GM12878 (cell line): ENCODE data around the gene ANXA2R. TPM values are rescaled to one million over a fixed set of nuclear protein-coding genes. Genes with fewer than 3 reads are reported as not detected.

ENCODE experiments used
- CREB1 ChIP-seq: IDR thresholded peaks from 2 replicates; pipeline ENCODE4 v1.6.1; 2012; ENCODE audit warnings: low read depth, mild to moderate bottlenecking, inconsistent platforms
- DPF2 ChIP-seq: fragments of 450-650 bp; IDR thresholded peaks from 2 replicates; pipeline ENCODE4 v1.6.1; 2017; ENCODE audit warnings: mild to moderate bottlenecking
- ELK1 ChIP-seq: IDR thresholded peaks from 2 replicates; pipeline ENCODE4 v1.6.1; 2012; ENCODE audit warnings: low read depth, low read length, improper control_type of control experiment
- KAT2A ChIP-seq: conservative IDR thresholded peaks from 2 replicates; pipeline ENCODE4 v1.6.1; 2011; ENCODE audit warnings: low read depth, low read length; ENCODE audit not compliant: control insufficient read depth
- NBN ChIP-seq: fragments of 450-650 bp; IDR thresholded peaks from 2 replicates; pipeline ENCODE4 v1.6.1; 2016
- NR2F1 ChIP-seq: fragments of 450-650 bp; conservative IDR thresholded peaks from 2 replicates; pipeline ENCODE4 v1.6.1; 2017; ENCODE audit warnings: mild to moderate bottlenecking
- SIX5 ChIP-seq: IDR thresholded peaks from 2 replicates; pipeline ENCODE4 v1.6.1; 2011; ENCODE audit warnings: mild to moderate bottlenecking, low read depth, low read length, moderate library complexity; ENCODE audit not compliant: severe bottlenecking
- SREBF2 ChIP-seq: IDR thresholded peaks from 2 replicates; pipeline ENCODE4 v1.6.1; 2012; ENCODE audit warnings: mild to moderate bottlenecking, low read length
- SUZ12 ChIP-seq: fragments of 200-600 bp; sonication (generic); IDR thresholded peaks from one replicate; pipeline ENCODE4 v1.6.1; 2018; ENCODE audit warnings: antibody characterized with exemption, mild to moderate bottlenecking; ENCODE audit not compliant: unreplicated experiment
- TBL1XR1 ChIP-seq: IDR thresholded peaks from 2 replicates; pipeline ENCODE4 v1.6.1; 2012; ENCODE audit warnings: low read depth, low read length, improper control_type of control experiment
- ZBED1 ChIP-seq: IDR thresholded peaks from 2 replicates; pipeline ENCODE4 v1.6.1; 2016; ENCODE audit warnings: borderline replicate concordance
- ZBTB33 ChIP-seq: fragments of 450-650 bp; IDR thresholded peaks from 2 replicates; pipeline ENCODE4 v1.6.1; 2017; ENCODE audit warnings: mild to moderate bottlenecking
- polyA plus RNA-seq, 11 experiments: library from polyadenylated mRNA; depleted of rRNA in 4 of 11; unstranded in 6 of 11; stranded (reverse) in 5 of 11; fragments of >200 nt; fragmentation: Nextera tagmentation in 4 of 11; fragmentation: Illumina TruSeq in 1 of 11; extraction: Ambion mirVana in 4 of 11; extraction: Trizol in 1 of 11; gene quantifications; 1 replicate in 1 of 11; 2 replicates in 10 of 11; pipeline versions ENCODE4 v1.2.1 to v1.2.3, GENCODE V29; 2011 to 2016; ENCODE audit warnings: inconsistent platforms in 2 of 11, missing spikeins in 2 of 11, low read depth in 1 of 11
- total RNA-seq, 4 experiments: library from RNA; depleted of rRNA in 3 of 4; stranded (reverse); fragments of >200 nt in 3 of 4; fragmentation: Illumina TruSeq in 1 of 4; extraction: Trizol in 1 of 4; gene quantifications; 2 replicates each; pipeline versions ENCODE4 v1.2.1 to v1.2.3, GENCODE V29; 2013 to 2021
- TF ChIP-seq, protein P1 (sequence below): IDR thresholded peaks from 2 replicates; pipeline ENCODE4 v1.6.1; 2012; ENCODE audit warnings: mild to moderate bottlenecking, low read depth, low read length
- TF ChIP-seq, protein P2 (sequence below): fragments of 450-650 bp; IDR thresholded peaks from 2 replicates; pipeline ENCODE4 v1.6.1; 2018; ENCODE audit warnings: borderline replicate concordance, mild to moderate bottlenecking; ENCODE audit not compliant: partially characterized antibody
- TF ChIP-seq, protein P3 (sequence below), 3 experiments: IDR thresholded peaks in 2 of 3; conservative IDR thresholded peaks in 1 of 3; 2 replicates each; pipeline ENCODE4 v1.5.1; 2011; ENCODE audit warnings: low read depth in 3 of 3, low read length in 3 of 3, mild to moderate bottlenecking in 3 of 3, control low read depth in 2 of 3, moderate library complexity in 2 of 3, inconsistent platforms in 1 of 3, mixed read lengths in 1 of 3; ENCODE audit not compliant: control insufficient read depth in 2 of 3, insufficient read depth in 1 of 3; ENCODE audit errors: extremely low read depth in 1 of 3

Gene ANXA2R
- total and polyA plus RNA-seq, 10 of the 15 experiments (the other 5 are each of a cell fraction or from before 2014, with no cell fraction given) = 2.3 to 7.8 (median 4.4) TPM

DNA sequence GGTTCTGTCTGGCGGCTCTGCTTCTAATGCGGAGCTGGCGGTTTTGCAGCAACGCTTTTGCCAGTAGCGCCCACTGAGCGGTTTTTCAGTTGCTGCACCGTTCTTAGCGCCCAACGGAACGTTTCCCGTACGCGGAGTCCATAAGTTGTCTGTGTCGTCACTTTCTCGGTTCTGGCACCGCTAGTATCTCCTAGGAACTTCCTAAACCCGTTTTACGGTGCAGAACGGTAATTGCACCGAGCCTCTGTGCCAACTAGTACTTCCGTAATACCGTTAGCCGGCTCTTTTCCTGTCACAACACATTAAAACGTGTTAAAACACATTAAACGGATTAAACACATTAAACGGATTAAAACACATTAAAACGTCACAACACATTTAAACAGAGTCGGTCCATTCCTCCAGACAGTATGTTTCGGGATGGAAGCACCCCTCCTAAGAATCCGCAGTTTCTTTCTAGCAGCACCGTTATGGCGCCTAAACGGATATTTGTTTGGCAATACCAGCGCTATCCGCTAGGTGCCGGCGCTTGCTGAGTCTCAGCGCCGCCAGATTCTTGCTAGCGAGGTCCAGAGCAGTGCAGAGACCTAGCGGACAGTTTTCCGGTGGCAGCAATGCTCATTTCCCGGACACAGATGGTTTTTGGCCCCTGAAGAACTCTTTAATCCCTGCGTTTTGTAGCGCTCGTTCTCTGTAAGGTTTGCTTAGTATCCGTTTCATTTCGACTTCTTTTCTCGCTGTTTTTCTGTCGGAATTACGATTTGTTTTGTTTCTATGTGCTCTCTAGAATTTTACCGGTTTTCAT, 45.4 kb downstream of the ANXA2R start (continued):
- TF ChIP-seq, protein P1, sequence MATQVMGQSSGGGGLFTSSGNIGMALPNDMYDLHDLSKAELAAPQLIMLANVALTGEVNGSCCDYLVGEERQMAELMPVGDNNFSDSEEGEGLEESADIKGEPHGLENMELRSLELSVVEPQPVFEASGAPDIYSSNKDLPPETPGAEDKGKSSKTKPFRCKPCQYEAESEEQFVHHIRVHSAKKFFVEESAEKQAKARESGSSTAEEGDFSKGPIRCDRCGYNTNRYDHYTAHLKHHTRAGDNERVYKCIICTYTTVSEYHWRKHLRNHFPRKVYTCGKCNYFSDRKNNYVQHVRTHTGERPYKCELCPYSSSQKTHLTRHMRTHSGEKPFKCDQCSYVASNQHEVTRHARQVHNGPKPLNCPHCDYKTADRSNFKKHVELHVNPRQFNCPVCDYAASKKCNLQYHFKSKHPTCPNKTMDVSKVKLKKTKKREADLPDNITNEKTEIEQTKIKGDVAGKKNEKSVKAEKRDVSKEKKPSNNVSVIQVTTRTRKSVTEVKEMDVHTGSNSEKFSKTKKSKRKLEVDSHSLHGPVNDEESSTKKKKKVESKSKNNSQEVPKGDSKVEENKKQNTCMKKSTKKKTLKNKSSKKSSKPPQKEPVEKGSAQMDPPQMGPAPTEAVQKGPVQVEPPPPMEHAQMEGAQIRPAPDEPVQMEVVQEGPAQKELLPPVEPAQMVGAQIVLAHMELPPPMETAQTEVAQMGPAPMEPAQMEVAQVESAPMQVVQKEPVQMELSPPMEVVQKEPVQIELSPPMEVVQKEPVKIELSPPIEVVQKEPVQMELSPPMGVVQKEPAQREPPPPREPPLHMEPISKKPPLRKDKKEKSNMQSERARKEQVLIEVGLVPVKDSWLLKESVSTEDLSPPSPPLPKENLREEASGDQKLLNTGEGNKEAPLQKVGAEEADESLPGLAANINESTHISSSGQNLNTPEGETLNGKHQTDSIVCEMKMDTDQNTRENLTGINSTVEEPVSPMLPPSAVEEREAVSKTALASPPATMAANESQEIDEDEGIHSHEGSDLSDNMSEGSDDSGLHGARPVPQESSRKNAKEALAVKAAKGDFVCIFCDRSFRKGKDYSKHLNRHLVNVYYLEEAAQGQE = no peak
- TF ChIP-seq SUZ12 = no peak
- peak; percentile 31; the same call in 1 of the 2 replicates for TF ChIP-seq TBL1XR1
- TF ChIP-seq, protein P2, sequence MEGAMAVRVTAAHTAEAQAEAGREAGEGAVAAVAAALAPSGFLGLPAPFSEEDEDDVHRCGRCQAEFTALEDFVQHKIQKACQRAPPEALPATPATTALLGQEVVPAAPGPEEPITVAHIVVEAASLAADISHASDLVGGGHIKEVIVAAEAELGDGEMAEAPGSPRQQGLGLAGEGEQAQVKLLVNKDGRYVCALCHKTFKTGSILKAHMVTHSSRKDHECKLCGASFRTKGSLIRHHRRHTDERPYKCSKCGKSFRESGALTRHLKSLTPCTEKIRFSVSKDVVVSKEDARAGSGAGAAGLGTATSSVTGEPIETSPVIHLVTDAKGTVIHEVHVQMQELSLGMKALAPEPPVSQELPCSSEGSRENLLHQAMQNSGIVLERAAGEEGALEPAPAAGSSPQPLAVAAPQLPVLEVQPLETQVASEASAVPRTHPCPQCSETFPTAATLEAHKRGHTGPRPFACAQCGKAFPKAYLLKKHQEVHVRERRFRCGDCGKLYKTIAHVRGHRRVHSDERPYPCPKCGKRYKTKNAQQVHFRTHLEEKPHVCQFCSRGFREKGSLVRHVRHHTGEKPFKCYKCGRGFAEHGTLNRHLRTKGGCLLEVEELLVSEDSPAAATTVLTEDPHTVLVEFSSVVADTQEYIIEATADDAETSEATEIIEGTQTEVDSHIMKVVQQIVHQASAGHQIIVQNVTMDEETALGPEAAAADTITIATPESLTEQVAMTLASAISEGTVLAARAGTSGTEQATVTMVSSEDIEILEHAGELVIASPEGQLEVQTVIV = no peak
- TF ChIP-seq SREBF2 = no peak
- no peak for TF ChIP-seq SIX5
- 0 out of 2 replicates have a peak, but pooled peaks have one; percentile 30 for TF ChIP-seq DPF2
- TF ChIP-seq NBN = peak; percentile 81
- no peak for TF ChIP-seq ELK1
- TF ChIP-seq KAT2A = no peak
- TF ChIP-seq, protein P3, sequence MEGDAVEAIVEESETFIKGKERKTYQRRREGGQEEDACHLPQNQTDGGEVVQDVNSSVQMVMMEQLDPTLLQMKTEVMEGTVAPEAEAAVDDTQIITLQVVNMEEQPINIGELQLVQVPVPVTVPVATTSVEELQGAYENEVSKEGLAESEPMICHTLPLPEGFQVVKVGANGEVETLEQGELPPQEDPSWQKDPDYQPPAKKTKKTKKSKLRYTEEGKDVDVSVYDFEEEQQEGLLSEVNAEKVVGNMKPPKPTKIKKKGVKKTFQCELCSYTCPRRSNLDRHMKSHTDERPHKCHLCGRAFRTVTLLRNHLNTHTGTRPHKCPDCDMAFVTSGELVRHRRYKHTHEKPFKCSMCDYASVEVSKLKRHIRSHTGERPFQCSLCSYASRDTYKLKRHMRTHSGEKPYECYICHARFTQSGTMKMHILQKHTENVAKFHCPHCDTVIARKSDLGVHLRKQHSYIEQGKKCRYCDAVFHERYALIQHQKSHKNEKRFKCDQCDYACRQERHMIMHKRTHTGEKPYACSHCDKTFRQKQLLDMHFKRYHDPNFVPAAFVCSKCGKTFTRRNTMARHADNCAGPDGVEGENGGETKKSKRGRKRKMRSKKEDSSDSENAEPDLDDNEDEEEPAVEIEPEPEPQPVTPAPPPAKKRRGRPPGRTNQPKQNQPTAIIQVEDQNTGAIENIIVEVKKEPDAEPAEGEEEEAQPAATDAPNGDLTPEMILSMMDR (IDR thresholded peaks at IDR 0.05 in 2 of 3, conservative IDR thresholded peaks at IDR 0.05 in 1 of 3; ENCODE audit: control insufficient read depth in 2 of 3, extremely low read depth in 1 of 3, insufficient read depth in 1 of 3, low read depth in 3 of 3, low read length in 3 of 3) = peak; percentile 89 to 94 (median 90)
- no peak for TF ChIP-seq NR2F1
- peak; percentile 77; the same call in 1 of the 2 replicates for TF ChIP-seq CREB1
- TF ChIP-seq ZBTB33 = no peak
- peak; percentile 69; the same call in 1 of the 2 replicates for TF ChIP-seq ZBED1
